Brain microvascular endothelial cell (primary cell): ENCODE measurements around the gene SLC25A13.

ENCODE experiments used
- DNase-seq: peaks from one replicate; pipeline ENCODE4 v3.0.0-alpha.2; 2020
- H3K27ac ChIP-seq: fragments of 250-450 bp; sonication (Bioruptor Pico); 2 replicates; pipeline ENCODE4 v1.5.1; 2020; ENCODE audit warnings: mild to moderate bottlenecking, moderate library complexity
- H3K27me3 ChIP-seq: fragments of 250-450 bp; sonication (Bioruptor Pico); replicated peaks from 2 replicates; pipeline ENCODE4 v1.5.1; 2020; ENCODE audit warnings: mild to moderate bottlenecking
- H3K36me3 ChIP-seq: fragments of 250-450 bp; sonication (Bioruptor Pico); replicated peaks from 2 replicates; pipeline ENCODE4 v1.5.1; 2020; ENCODE audit warnings: mild to moderate bottlenecking
- H3K4me3 ChIP-seq: 2 replicates; pipeline ENCODE4 v1.5.1; 2011; ENCODE audit warnings: low read depth, mild to moderate bottlenecking, control low read depth, low read length, moderate library complexity
- CTCF ChIP-seq: IDR thresholded peaks from 2 replicates; pipeline ENCODE4 v1.5.1; 2011; ENCODE audit warnings: low read depth, mild to moderate bottlenecking, moderate library complexity, low read length, control low read depth, inconsistent platforms; ENCODE audit errors: missing control alignments
- in situ Hi-C: cut with HindIII; loops from 2 replicates; pipeline ENCODE4 v1.10.0; 2017; ENCODE audit warnings: low sequenced_read_pairs, low pct_ligation_motif_present

Gene SLC25A13

GRCh38 chr7:96218664-96219243, 103.1 kb downstream of the SLC25A13 start:
- in situ Hi-C loops, result no loop called here
- no peak for TF ChIP-seq CTCF
- no peak for DNase-seq
- Histone ChIP-seq H3K4me3 (no peak overlapping the region), H3K27me3 (no peaks in the 10 kb centered on the region), H3K27ac (no peak overlapping the region), H3K36me3 (no peaks in the 10 kb centered on the region)

- H3K27me3 ChIP-seq, result no peaks in the 10 kb centered on the region
- no peak for DNase-seq
- no peaks in the 10 kb centered on the region for H3K36me3 ChIP-seq
- H3K4me3 ChIP-seq, result no peak overlapping the region
- in situ Hi-C loops, result no loop called here
- TF ChIP-seq CTCF, result no peak
- no peak overlapping the region for H3K27ac ChIP-seq
These were observed 104.8 kb downstream of the SLC25A13 start for GRCh38 chr7:96217147-96217546.

GRCh38 chr7:96216373-96216772, 105.5 kb downstream of the SLC25A13 start:
- H3K4me3 ChIP-seq, result no peak overlapping the region
- no peak for TF ChIP-seq CTCF
- H3K27ac ChIP-seq, result no peak overlapping the region
- no peak for DNase-seq
- H3K36me3 ChIP-seq, result no peaks in the 10 kb centered on the region
- in situ Hi-C loops, result no loop called here
- no peaks in the 10 kb centered on the region for H3K27me3 ChIP-seq

GRCh38 chr7:96212474-96212873, 109.4 kb downstream of the SLC25A13 start:
- H3K27ac ChIP-seq, result no peak overlapping the region
- H3K4me3 ChIP-seq, result no peak overlapping the region
- no peaks in the 10 kb centered on the region for H3K36me3 ChIP-seq
- in situ Hi-C loops, result no loop called here
- H3K27me3 ChIP-seq, result no peaks in the 10 kb centered on the region
- TF ChIP-seq CTCF, result no peak
- no peak for DNase-seq

GRCh38 chr7:96211954-96212353, 109.9 kb downstream of the SLC25A13 start:
- DNase-seq, result no peak
- Histone ChIP-seq H3K36me3 (no peaks in the 10 kb centered on the region), H3K27me3 (no peaks in the 10 kb centered on the region), H3K4me3 (no peak overlapping the region), H3K27ac (no peak overlapping the region)
- no peak for TF ChIP-seq CTCF
- in situ Hi-C loops, result no loop called here

- no peak overlapping the region for H3K4me3 ChIP-seq
- H3K36me3 ChIP-seq, result no peaks in the 10 kb centered on the region
- no peaks in the 10 kb centered on the region for H3K27me3 ChIP-seq
- TF ChIP-seq CTCF, result no peak
- in situ Hi-C loops, result no loop called here
- no peak for DNase-seq
- no peak overlapping the region for H3K27ac ChIP-seq
These were observed 116.2 kb downstream of the SLC25A13 start for GRCh38 chr7:96205665-96206064.
